Mesenchymal stem cell (in vitro differentiated cells and primary cell): ENCODE data around the gene EPB41.

Source experiments
- DNase-seq: peaks from one replicate; pipeline ENCODE4 v3.0.0-alpha.2; 2013
- H2AFZ ChIP-seq: one replicate; pipeline ENCODE4 v1.6.1; 2013; ENCODE audit warnings: low read depth, mild to moderate bottlenecking, control low read depth, inconsistent platforms, low read length, moderate library complexity
- H2AK5ac ChIP-seq: 2 replicates; pipeline ENCODE4 v1.6.1; 2013; ENCODE audit warnings: low read length, moderate library complexity, mild to moderate bottlenecking, inconsistent platforms; ENCODE audit not compliant: severe bottlenecking
- H2BK120ac ChIP-seq: one replicate; pipeline ENCODE4 v1.6.1; 2013; ENCODE audit warnings: low read depth, mild to moderate bottlenecking, inconsistent platforms, low read length, moderate library complexity
- H2BK12ac ChIP-seq, 2 experiments: one replicate each; pipeline ENCODE4 v1.6.1; 2013; ENCODE audit warnings: inconsistent platforms in 2 of 2, low read length in 2 of 2, mild to moderate bottlenecking in 2 of 2, moderate library complexity in 2 of 2, control low read depth in 1 of 2
- H2BK15ac ChIP-seq: one replicate; pipeline ENCODE4 v1.6.1; 2013; ENCODE audit warnings: mild to moderate bottlenecking, low read depth, inconsistent platforms; ENCODE audit not compliant: poor library complexity, severe bottlenecking
- H2BK5ac ChIP-seq: 2 replicates; pipeline ENCODE4 v1.6.1; 2013; ENCODE audit warnings: low read depth, mild to moderate bottlenecking, low read length, control low read depth, inconsistent platforms; ENCODE audit not compliant: poor library complexity, severe bottlenecking
- H3K14ac ChIP-seq, 2 experiments: one replicate each; pipeline ENCODE4 v1.6.1; 2013; ENCODE audit warnings: inconsistent platforms in 2 of 2, low read length in 2 of 2, control low read depth in 1 of 2, mild to moderate bottlenecking in 1 of 2, moderate library complexity in 1 of 2
- H3K18ac ChIP-seq, 2 experiments: one replicate each; pipeline ENCODE4 v1.6.1; 2013; ENCODE audit warnings: inconsistent platforms in 2 of 2, low read length in 2 of 2, control low read depth in 1 of 2, low read depth in 1 of 2, mild to moderate bottlenecking in 1 of 2
- H3K23ac ChIP-seq, 2 experiments: one replicate each; pipeline ENCODE4 v1.6.1; 2013; ENCODE audit warnings: inconsistent platforms in 2 of 2, low read length in 2 of 2, mild to moderate bottlenecking in 2 of 2, moderate library complexity in 2 of 2, control low read depth in 1 of 2
- H3K27ac ChIP-seq: 2 replicates; pipeline ENCODE4 v1.5.1; 2013; ENCODE audit warnings: mild to moderate bottlenecking, moderate library complexity, low read length, control low read depth, inconsistent platforms; ENCODE audit not compliant: poor library complexity, severe bottlenecking
- H3K27me3 ChIP-seq, 2 experiments: 2 replicates each; pipeline versions ENCODE4 v1.6.1 to v1.7.0; 2013; ENCODE audit warnings: low read length in 2 of 2, mild to moderate bottlenecking in 2 of 2, moderate library complexity in 2 of 2, control low read depth in 1 of 2, inconsistent platforms in 1 of 2; ENCODE audit not compliant: control insufficient read depth in 1 of 2, insufficient read depth in 1 of 2
- H3K36me3 ChIP-seq, 2 experiments: 2 replicates each; pipeline versions ENCODE4 v1.6.1 to v1.7.0; 2013; ENCODE audit warnings: low read length in 2 of 2, control low read depth in 1 of 2, inconsistent platforms in 1 of 2, low read depth in 1 of 2, mild to moderate bottlenecking in 1 of 2; ENCODE audit not compliant: insufficient read depth in 2 of 2, control insufficient read depth in 1 of 2
- H3K4ac ChIP-seq, 2 experiments: one replicate each; pipeline ENCODE4 v1.6.1; 2013; ENCODE audit warnings: inconsistent platforms in 2 of 2, low read length in 2 of 2, mild to moderate bottlenecking in 2 of 2, moderate library complexity in 2 of 2, control low read depth in 1 of 2, low read depth in 1 of 2
- H3K4me1 ChIP-seq: 2 replicates; pipeline ENCODE4 v1.6.1; 2013; ENCODE audit warnings: low read depth, low read length, control low read depth; ENCODE audit not compliant: control insufficient read depth, insufficient read depth
- H3K4me2 ChIP-seq: 2 replicates; pipeline ENCODE4 v1.6.1; 2013; ENCODE audit warnings: low read length, mild to moderate bottlenecking, inconsistent platforms; ENCODE audit not compliant: poor library complexity, severe bottlenecking
- H3K4me3 ChIP-seq, 2 experiments: 2 replicates each; pipeline versions ENCODE4 v1.5.1 to v1.7.0; 2013; ENCODE audit warnings: low read length in 2 of 2, mild to moderate bottlenecking in 2 of 2, control low read depth in 1 of 2, low read depth in 1 of 2; ENCODE audit not compliant: insufficient read depth in 1 of 2
- H3K79me1 ChIP-seq: replicated peaks from 2 replicates; pipeline ENCODE4 v1.6.1; 2013; ENCODE audit warnings: mild to moderate bottlenecking, control low read depth, low read length, inconsistent platforms; ENCODE audit not compliant: poor library complexity, severe bottlenecking
- H3K9ac ChIP-seq: 2 replicates; pipeline ENCODE4 v1.7.0; 2013; ENCODE audit warnings: mild to moderate bottlenecking, low read length, moderate library complexity
- H3K9me3 ChIP-seq: 2 replicates; pipeline ENCODE4 v1.7.0; 2013; ENCODE audit warnings: mild to moderate bottlenecking, low read length; ENCODE audit not compliant: control insufficient read depth
- H4K8ac ChIP-seq: one replicate; pipeline ENCODE4 v1.6.1; 2013; ENCODE audit warnings: inconsistent platforms, mild to moderate bottlenecking, low read length, moderate library complexity
- H4K91ac ChIP-seq: one replicate; pipeline ENCODE4 v1.6.1; 2013; ENCODE audit warnings: mild to moderate bottlenecking, low read length, inconsistent platforms
- WGBS: methylation state at CpG from one replicate; pipeline ENCODE4 v1.1.7; 2013; ENCODE audit warnings: mixed read lengths; 5-methylcytosine and 5-hydroxymethylcytosine counted together

Gene EPB41

GRCh38 chr1:28909198-28909597 is 5.2 kb upstream of the EPB41 start:
- no peaks in the 10 kb centered on the region for H3K36me3 ChIP-seq
- H3K18ac ChIP-seq: no peak overlapping the region
- H3K14ac ChIP-seq: no peak overlapping the region
- H3K9me3 ChIP-seq: no peaks in the 10 kb centered on the region
- H3K4me1 ChIP-seq: peaks cover 6% of the 10 kb centered on the region
- H3K27ac ChIP-seq: no peak overlapping the region
- whole genome bisulfite sequencing: no CpG with 5 or more reads among the region's 2 CpGs
- no peak overlapping the region for H3K9ac ChIP-seq
- H3K4me3 ChIP-seq: no peak overlapping the region
- H3K79me1 ChIP-seq: peaks cover 3% of the 10 kb centered on the region
- no peak overlapping the region for H4K91ac ChIP-seq
- no peak overlapping the region for H2AFZ ChIP-seq
- no peak overlapping the region for H2BK120ac ChIP-seq
- H2AK5ac ChIP-seq: no peak overlapping the region
- DNase-seq: no peak
- H2BK12ac ChIP-seq: no peak overlapping the region
- H3K4me2 ChIP-seq: no peak overlapping the region
- H3K27me3 ChIP-seq: no peaks in the 10 kb centered on the region
- H3K23ac ChIP-seq: no peak overlapping the region
- no peak overlapping the region for H2BK15ac ChIP-seq
- no peak overlapping the region for H2BK5ac ChIP-seq
- no peak overlapping the region for H3K4ac ChIP-seq
- no peak overlapping the region for H4K8ac ChIP-seq

- H2BK5ac ChIP-seq: no peak overlapping the region
- no peak overlapping the region for H2AFZ ChIP-seq
- H3K23ac ChIP-seq: no peak overlapping the region
- no peak overlapping the region for H3K18ac ChIP-seq
- H2BK120ac ChIP-seq: no peak overlapping the region
- peaks cover 14% of the 10 kb centered on the region for H3K4me1 ChIP-seq
- H3K14ac ChIP-seq: no peak overlapping the region
- no peaks in the 10 kb centered on the region for H3K27me3 ChIP-seq
- H4K8ac ChIP-seq: peak overlapping the region; percentile 30
- no peak overlapping the region for H3K4me3 ChIP-seq
- no peak overlapping the region for H4K91ac ChIP-seq
- H3K36me3 ChIP-seq: no peaks in the 10 kb centered on the region
- no peak overlapping the region for H3K4ac ChIP-seq
- no peak overlapping the region for H2BK15ac ChIP-seq
- WGBS: 88% methylated on average over 7 of the region's 7 CpGs
- no peak overlapping the region for H2AK5ac ChIP-seq
- no peaks in the 10 kb centered on the region for H3K9me3 ChIP-seq
- no peak overlapping the region for H3K9ac ChIP-seq
- H3K4me2 ChIP-seq: no peak overlapping the region
- peaks cover 5% of the 10 kb centered on the region for H3K79me1 ChIP-seq
- no peak for DNase-seq
- no peak overlapping the region for H3K27ac ChIP-seq
- no peak overlapping the region for H2BK12ac ChIP-seq
Measured at GRCh38 chr1:28910379-28911115, 3.8 kb upstream of the EPB41 start.

- Histone ChIP-seq H2BK120ac (no peak overlapping the region), H3K79me1 (peaks cover 3% of the 10 kb centered on the region), H2BK5ac (no peak overlapping the region), H3K4me1 (peaks cover 11% of the 10 kb centered on the region), H3K9me3 (no peaks in the 10 kb centered on the region), H3K4ac (no peak overlapping the region), H3K36me3 (no peaks in the 10 kb centered on the region), H3K14ac (no peak overlapping the region), H3K9ac (peak overlapping the region; percentile 80), H4K8ac (peak overlapping the region; percentile 48), H3K23ac (no peak overlapping the region), H4K91ac (peak overlapping the region; percentile 5), H3K4me2 (peak overlapping the region; percentile 89), H3K18ac (no peak overlapping the region), H3K27me3 (no peaks in the 10 kb centered on the region), H3K27ac (no peak overlapping the region), H3K4me3 (peak overlapping the region; percentile 40 to 79), H2AK5ac (no peak overlapping the region), H2AFZ (peak overlapping the region; percentile 60), H2BK15ac (peak overlapping the region; percentile 9), H2BK12ac (no peak overlapping the region)
- no peak for DNase-seq
- 45% methylated on average over 10 of the region's 10 CpGs for WGBS
Measured at GRCh38 chr1:28913786-28914227, 562 bp upstream of the EPB41 start.

- H3K9me3 ChIP-seq: no peaks in the 10 kb centered on the region
- no peak overlapping the region for H3K18ac ChIP-seq
- H3K23ac ChIP-seq: no peak overlapping the region
- H2BK120ac ChIP-seq: no peak overlapping the region
- H3K4ac ChIP-seq: no peak overlapping the region
- H3K4me3 ChIP-seq: peak overlapping the region; percentile 73 to 79
- no peaks in the 10 kb centered on the region for H3K36me3 ChIP-seq
- H3K9ac ChIP-seq: peak overlapping the region; percentile 80
- H3K4me2 ChIP-seq: peak overlapping the region; percentile 95
- no peaks in the 10 kb centered on the region for H3K27me3 ChIP-seq
- no peak overlapping the region for H3K14ac ChIP-seq
- DNase-seq: peak; percentile 52
- H2AFZ ChIP-seq: peak overlapping the region; percentile 83
- H4K91ac ChIP-seq: no peak overlapping the region
- no peak overlapping the region for H2AK5ac ChIP-seq
- H3K27ac ChIP-seq: no peak overlapping the region
- no peak overlapping the region for H4K8ac ChIP-seq
- no peak overlapping the region for H2BK5ac ChIP-seq
- under 1% methylated on average over 32 of the region's 32 CpGs for WGBS
- H3K4me1 ChIP-seq: peaks cover 11% of the 10 kb centered on the region
- peaks cover 3% of the 10 kb centered on the region for H3K79me1 ChIP-seq
- no peak overlapping the region for H2BK12ac ChIP-seq
- no peak overlapping the region for H2BK15ac ChIP-seq
Measured at GRCh38 chr1:28915031-28915895, 894 bp downstream of the EPB41 start.
